SU-DHL-6 (cell line): ENCODE data around the gene IFITM5.

Source experiments
- EZH2phosphoT487 ChIP-seq: fragments of 200-600 bp; sonication (generic), shearing (Covaris generic); conservative IDR thresholded peaks from 2 replicates; pipeline ENCODE4 v1.6.1; 2018; ENCODE audit warnings: mild to moderate bottlenecking, antibody characterized with exemption, low read length, moderate library complexity, mixed read lengths
- TF ChIP-seq, protein P1 (sequence below): fragments of 200-600 bp; sonication (generic); IDR thresholded peaks from one replicate; pipeline ENCODE4 v1.5.1; 2017; ENCODE audit warnings: antibody characterized with exemption, mild to moderate bottlenecking, low read length, moderate library complexity; ENCODE audit not compliant: insufficient read depth, poor library complexity, severe bottlenecking

DNA sequence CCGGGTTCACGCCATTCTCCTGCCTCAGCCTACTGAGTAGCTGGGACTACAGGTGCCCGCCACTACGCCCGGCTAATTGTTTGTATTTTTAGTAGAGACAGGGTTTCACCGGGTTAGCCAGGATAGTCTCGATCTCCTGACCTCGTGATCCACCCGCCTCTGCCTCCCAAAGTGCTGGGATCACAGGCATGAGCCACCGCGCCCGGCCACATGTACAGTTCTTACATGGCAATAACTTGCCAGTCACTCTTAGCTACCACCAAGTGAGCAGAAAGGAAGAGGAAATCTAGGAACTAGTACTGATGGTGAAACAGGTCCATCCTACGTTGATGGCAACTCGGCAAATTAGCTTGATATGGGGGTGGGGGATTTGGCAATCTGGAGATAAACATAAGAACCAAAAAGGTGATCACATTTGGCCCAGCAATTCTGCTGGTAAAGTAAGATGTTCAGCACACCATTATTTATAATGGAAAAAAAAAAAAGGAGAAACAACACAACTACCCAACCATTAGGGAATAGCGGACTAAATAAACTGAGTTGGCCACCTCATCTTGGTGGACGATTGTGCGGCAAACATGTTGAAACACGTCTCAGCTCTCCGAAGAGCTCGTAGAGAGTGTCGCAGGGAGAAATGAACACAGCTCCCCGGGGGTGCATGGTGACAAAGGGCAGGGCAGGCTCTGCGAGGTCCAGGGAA is 15.8 kb downstream of the IFITM5 start:
- TF ChIP-seq, protein P1, sequence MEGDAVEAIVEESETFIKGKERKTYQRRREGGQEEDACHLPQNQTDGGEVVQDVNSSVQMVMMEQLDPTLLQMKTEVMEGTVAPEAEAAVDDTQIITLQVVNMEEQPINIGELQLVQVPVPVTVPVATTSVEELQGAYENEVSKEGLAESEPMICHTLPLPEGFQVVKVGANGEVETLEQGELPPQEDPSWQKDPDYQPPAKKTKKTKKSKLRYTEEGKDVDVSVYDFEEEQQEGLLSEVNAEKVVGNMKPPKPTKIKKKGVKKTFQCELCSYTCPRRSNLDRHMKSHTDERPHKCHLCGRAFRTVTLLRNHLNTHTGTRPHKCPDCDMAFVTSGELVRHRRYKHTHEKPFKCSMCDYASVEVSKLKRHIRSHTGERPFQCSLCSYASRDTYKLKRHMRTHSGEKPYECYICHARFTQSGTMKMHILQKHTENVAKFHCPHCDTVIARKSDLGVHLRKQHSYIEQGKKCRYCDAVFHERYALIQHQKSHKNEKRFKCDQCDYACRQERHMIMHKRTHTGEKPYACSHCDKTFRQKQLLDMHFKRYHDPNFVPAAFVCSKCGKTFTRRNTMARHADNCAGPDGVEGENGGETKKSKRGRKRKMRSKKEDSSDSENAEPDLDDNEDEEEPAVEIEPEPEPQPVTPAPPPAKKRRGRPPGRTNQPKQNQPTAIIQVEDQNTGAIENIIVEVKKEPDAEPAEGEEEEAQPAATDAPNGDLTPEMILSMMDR: no peak
- TF ChIP-seq EZH2phosphoT487: no peak
